H1 (cell line): ENCODE data around the gene CGB2. TPM values are rescaled to one million over a fixed set of nuclear protein-coding genes. Genes with fewer than 3 reads are reported as not detected.

Experiments used
- CTCF ChIA-PET: fragments of 300-600 bp; sonication (Branson Sonifier 250); formaldehyde crosslinking; loops from one replicate; lab custom pipeline; 2021; ENCODE audit not compliant: partially characterized antibody; lab: Charles Lee
- POLR2A ChIA-PET: fragments of 300-600 bp; sonication (Branson Sonifier 250); formaldehyde crosslinking; loops from one replicate; lab custom pipeline; 2021; ENCODE audit warnings: inconsistent platforms; ENCODE audit not compliant: partially characterized antibody; lab: Charles Lee
- DNase-seq, 2 experiments: peaks; one replicate each; pipeline versions ENCODE4 v3.0.0 to v3.0.0-alpha.2; 2010 to 2022; ENCODE audit warnings: low spot score in 2 of 2, low read depth in 1 of 2, mixed read lengths in 1 of 2
- FAIRE-seq: peaks from 2 replicates; lab custom pipeline; 2011; peaks lifted over from hg19 to GRCh38; lab: Jason Lieb, UNC
- H2AFZ ChIP-seq: 2 replicates; pipeline ENCODE4 v1.8.1; 2012; ENCODE audit warnings: low read length, inconsistent platforms
- H2AK5ac ChIP-seq: 2 replicates; pipeline ENCODE4 v1.6.1; 2013; ENCODE audit warnings: low read depth, low read length
- H2BK120ac ChIP-seq: replicated peaks from 2 replicates; pipeline ENCODE3; 2013; ENCODE audit warnings: low read depth, low read length, inconsistent platforms
- H2BK12ac ChIP-seq: 2 replicates; pipeline ENCODE4 v1.6.1; 2013; ENCODE audit warnings: low read depth, low read length
- H2BK15ac ChIP-seq: 2 replicates; pipeline ENCODE4 v1.6.1; 2013; ENCODE audit warnings: low read length
- H2BK20ac ChIP-seq: 2 replicates; pipeline ENCODE4 v1.6.1; 2013; ENCODE audit warnings: low read length
- H2BK5ac ChIP-seq: 2 replicates; pipeline ENCODE4 v1.6.1; 2013; ENCODE audit warnings: low read depth, low read length
- H3K14ac ChIP-seq: 2 replicates; pipeline ENCODE4 v1.6.1; 2013; ENCODE audit warnings: inconsistent platforms; ENCODE audit not compliant: insufficient read length
- H3K18ac ChIP-seq: 2 replicates; pipeline ENCODE4 v1.6.1; 2013; ENCODE audit warnings: low read length; ENCODE audit errors: extremely low read depth
- H3K23ac ChIP-seq: 2 replicates; pipeline ENCODE4 v1.6.1; 2013; ENCODE audit warnings: inconsistent platforms; ENCODE audit not compliant: insufficient read length
- H3K23me2 ChIP-seq: 2 replicates; pipeline ENCODE4 v1.6.1; 2013; ENCODE audit warnings: low read depth, low read length
- H3K27ac ChIP-seq: 2 replicates; pipeline ENCODE4 v1.6.1; 2011; ENCODE audit warnings: low read depth, low read length, inconsistent platforms
- H3K27me3 ChIP-seq, 4 experiments: replicated peaks in 1 of 4; 1 replicate in 1 of 4; 2 replicates in 3 of 4; pipeline versions ENCODE4 v1.6.1 to v1.8.1; 2011 to 2013; ENCODE audit warnings: low read length in 3 of 4, mild to moderate bottlenecking in 3 of 4, inconsistent platforms in 2 of 4, mixed read lengths in 2 of 4, moderate library complexity in 1 of 4; ENCODE audit not compliant: control insufficient read depth in 3 of 4, insufficient read depth in 3 of 4; ENCODE audit errors: extremely low read depth in 1 of 4
- H3K36me3 ChIP-seq, 4 experiments: 2 replicates each; pipeline versions ENCODE4 v1.6.1 to v1.8.1; 2011 to 2013; ENCODE audit warnings: mild to moderate bottlenecking in 4 of 4, low read length in 3 of 4, moderate library complexity in 2 of 4, control low read depth in 1 of 4, inconsistent platforms in 1 of 4; ENCODE audit not compliant: insufficient read depth in 4 of 4, control insufficient read depth in 2 of 4
- H3K4ac ChIP-seq: replicated peaks from 2 replicates; pipeline ENCODE3; 2013; ENCODE audit warnings: low read length, low read depth, mixed read lengths, inconsistent platforms; ENCODE audit not compliant: insufficient read length
- H3K4me1 ChIP-seq, 4 experiments: replicated peaks in 1 of 4; 1 replicate in 1 of 4; 2 replicates in 3 of 4; pipeline versions ENCODE4 v1.6.1 to v1.8.1; 2011 to 2013; ENCODE audit warnings: low read length in 3 of 4, inconsistent platforms in 2 of 4, mixed read lengths in 1 of 4; ENCODE audit not compliant: insufficient read depth in 4 of 4, control insufficient read depth in 3 of 4
- H3K4me2 ChIP-seq, 2 experiments: 2 replicates each; pipeline versions ENCODE4 v1.6.1 to v1.8.1; 2011 to 2013; ENCODE audit warnings: low read depth in 2 of 2, low read length in 2 of 2, control low read depth in 1 of 2, inconsistent platforms in 1 of 2, mild to moderate bottlenecking in 1 of 2; ENCODE audit not compliant: insufficient read depth in 1 of 2
- H3K4me3 ChIP-seq, 4 experiments: fragments of 200-600, 300-600 bp in 1 of 4; sonication (generic), shearing (Covaris generic), sonication (Bioruptor Twin) in 1 of 4; 2 replicates each; pipeline versions ENCODE4 v1.5.1 to v1.8.1; 2011 to 2016; ENCODE audit warnings: low read length in 4 of 4, low read depth in 3 of 4, control low read depth in 2 of 4, inconsistent platforms in 2 of 4, mild to moderate bottlenecking in 2 of 4, mixed read lengths in 1 of 4, moderate library complexity in 1 of 4; ENCODE audit not compliant: insufficient read depth in 2 of 4; ENCODE audit errors: extremely low read depth in 1 of 4
- H3K56ac ChIP-seq: replicated peaks from 2 replicates; pipeline ENCODE3; 2013; ENCODE audit warnings: low read depth, mild to moderate bottlenecking, mixed read lengths, low read length, inconsistent platforms; ENCODE audit not compliant: insufficient read length
- H3K79me1 ChIP-seq: 2 replicates; pipeline ENCODE4 v1.6.1; 2013; ENCODE audit warnings: low read depth, low read length, control low read depth
- H3K79me2 ChIP-seq, 2 experiments: 2 replicates each; pipeline versions ENCODE4 v1.6.1 to v1.8.1; 2012 to 2013; ENCODE audit warnings: low read length in 2 of 2, mild to moderate bottlenecking in 2 of 2, inconsistent platforms in 1 of 2; ENCODE audit not compliant: insufficient read depth in 2 of 2, control insufficient read depth in 1 of 2
- H3K9ac ChIP-seq, 4 experiments: replicated peaks in 1 of 4; 1 replicate in 1 of 4; 2 replicates in 3 of 4; pipeline versions ENCODE4 v1.6.1 to v1.8.1; 2011 to 2013; ENCODE audit warnings: low read depth in 3 of 4, low read length in 3 of 4, control low read depth in 2 of 4, mild to moderate bottlenecking in 2 of 4, moderate library complexity in 2 of 4, inconsistent platforms in 1 of 4; ENCODE audit errors: extremely low read depth in 1 of 4
- H3K9me3 ChIP-seq, 2 experiments: 2 replicates each; pipeline versions ENCODE4 v1.6.1 to v1.8.1; 2012 to 2013; ENCODE audit warnings: mild to moderate bottlenecking in 2 of 2, moderate library complexity in 2 of 2, control low read depth in 1 of 2, inconsistent platforms in 1 of 2, low read depth in 1 of 2, low read length in 1 of 2, mixed read lengths in 1 of 2; ENCODE audit not compliant: insufficient read depth in 2 of 2
- H4K20me1 ChIP-seq, 2 experiments: replicated peaks in 1 of 2; 2 replicates each; pipeline versions ENCODE3 to v1.8.1; 2011 to 2013; ENCODE audit warnings: inconsistent platforms in 2 of 2, low read length in 2 of 2, mild to moderate bottlenecking in 1 of 2; ENCODE audit not compliant: insufficient read depth in 2 of 2, control insufficient read depth in 1 of 2
- H4K5ac ChIP-seq: 2 replicates; pipeline ENCODE4 v1.6.1; 2013; ENCODE audit warnings: low read length, low read depth, mixed read lengths, inconsistent platforms; ENCODE audit not compliant: insufficient read length
- H4K8ac ChIP-seq: 2 replicates; pipeline ENCODE4 v1.8.0; 2013; ENCODE audit warnings: mild to moderate bottlenecking, moderate library complexity, low read length, inconsistent platforms; ENCODE audit not compliant: insufficient read depth; ENCODE audit errors: extremely low read depth
- H4K91ac ChIP-seq: replicated peaks from 2 replicates; pipeline ENCODE3; 2013; ENCODE audit warnings: low read length, mixed read lengths, inconsistent platforms; ENCODE audit not compliant: insufficient read length
- WGBS, 2 experiments: shearing (Covaris generic) in 1 of 2; methylation state at CpG; one replicate each; pipeline versions ENCODE4 v1.1.6 to v1.1.7; 2013 to 2015; ENCODE audit warnings: low lambda C conversion rate in 2 of 2, mixed read lengths in 2 of 2, inconsistent platforms in 1 of 2, low coverage in 1 of 2, missing lambda C conversion rate in 1 of 2; ENCODE audit not compliant: insufficient replicate concordance in 2 of 2, insufficient coverage in 1 of 2, insufficient read length in 1 of 2; ENCODE audit errors: extremely low coverage in 1 of 2, missing lambda C conversion rate in 1 of 2; 5-methylcytosine and 5-hydroxymethylcytosine counted together
- polyA plus RNA-seq, 7 experiments: library from polyadenylated mRNA; depleted of rRNA in 3 of 7; stranded (reverse) in 5 of 7; unstranded in 2 of 7; fragments of >200 nt in 5 of 7; fragments of 200-250 nt in 2 of 7; gene quantifications; 1 replicate in 5 of 7; 2 replicates in 1 of 7; 4 replicates in 1 of 7; pipeline versions ENCODE4 v1.2.1 to v1.2.3, GENCODE V29; 2011 to 2013; ENCODE audit warnings: missing spikeins in 2 of 7, mixed read lengths in 2 of 7
- total RNA-seq: library from RNA; stranded (reverse); fragmentation: NEBNext Ultra II Directional; extraction: Animal tissue kit (Norgen Biotek cat#: 25700); gene quantifications from 2 replicates; pipeline ENCODE4 v1.2.1, GENCODE V29; 2021
- TF ChIP-seq, protein P1 (sequence below): IDR thresholded peaks from 2 replicates; pipeline ENCODE4 v1.6.1; 2012; ENCODE audit warnings: inconsistent platforms

Gene CGB2
- total and polyA plus RNA-seq, 2 of the 8 experiments (the other 6 are each of a cell fraction or from before 2014, with no cell fraction given): 0.71 to 3.2 TPM

DNA sequence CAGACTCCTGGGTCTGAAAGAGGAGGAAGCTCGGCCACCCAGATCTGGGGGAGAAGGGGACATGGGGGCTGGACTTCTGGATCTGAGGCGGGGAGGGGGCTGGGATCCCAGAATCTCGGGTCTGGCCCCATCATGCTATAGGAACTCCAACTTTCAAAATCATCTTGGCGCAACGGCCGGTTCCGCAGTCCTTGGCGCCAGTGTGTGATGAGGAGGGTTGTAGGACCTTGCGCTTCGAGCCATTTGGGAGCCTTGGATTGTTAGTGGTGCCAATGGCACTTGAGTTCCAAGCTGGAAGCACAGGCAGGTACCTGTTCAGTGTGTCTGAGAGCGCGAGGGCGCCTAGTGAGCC, 37.7 kb upstream of the CGB2 start:
- H3K23me2 ChIP-seq: peaks cover 8% of the 10 kb centered on the region; the same call in 1 of the 2 replicates
- H3K27ac ChIP-seq: peak overlapping the region; percentile 28; the same call in 1 of the 2 replicates
- TF ChIP-seq, protein P1, sequence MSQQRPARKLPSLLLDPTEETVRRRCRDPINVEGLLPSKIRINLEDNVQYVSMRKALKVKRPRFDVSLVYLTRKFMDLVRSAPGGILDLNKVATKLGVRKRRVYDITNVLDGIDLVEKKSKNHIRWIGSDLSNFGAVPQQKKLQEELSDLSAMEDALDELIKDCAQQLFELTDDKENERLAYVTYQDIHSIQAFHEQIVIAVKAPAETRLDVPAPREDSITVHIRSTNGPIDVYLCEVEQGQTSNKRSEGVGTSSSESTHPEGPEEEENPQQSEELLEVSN: no peak

More for the DNA sequence above, 37.7 kb upstream of the CGB2 start:
- Histone ChIP-seq H3K4me2 (peak overlapping the region; percentile 91 to 97), H3K9ac (peak overlapping the region; percentile 31 to 90 (median 74)), H3K23ac (no peak overlapping the region), H4K5ac (peak overlapping the region; percentile 29), H3K14ac (no peak overlapping the region), H2BK5ac (no peak overlapping the region), H4K8ac (no peak overlapping the region; the same call in 1 of the 2 replicates), H2BK120ac (no peak overlapping the region), H3K18ac (no peak overlapping the region), H3K4me3 (peak overlapping the region; percentile 74 to 97 (median 92)), H3K4me1 (peaks cover 0 to 3% (median 0%) of the 10 kb centered on the region in 4 experiments; a peak in 2 of 7 replicates), H2AFZ (no peak overlapping the region), H2AK5ac (no peak overlapping the region), H3K79me1 (peaks cover 15% of the 10 kb centered on the region), H3K36me3 (peaks cover 0 to 6% (median 0%) of the 10 kb centered on the region in 4 experiments; a peak in 1 of 8 replicates), H3K9me3 (no peaks in the 10 kb centered on the region), H3K56ac (no peak overlapping the region), H2BK20ac (no peak overlapping the region), H3K27me3 (no peaks in the 10 kb centered on the region), H3K79me2 (peaks cover 11 to 33% of the 10 kb centered on the region in 2 experiments; a peak in 3 of 4 replicates), H2BK12ac (no peak overlapping the region), H3K4ac (no peak overlapping the region), H4K91ac (no peak overlapping the region), H2BK15ac (no peak overlapping the region), H4K20me1 (peaks cover under 1 to 12% of the 10 kb centered on the region in 2 experiments)
- ChIA-PET CTCF (interaction anchor here (0.6 to 2.6 kb wide), 25 partner anchors 15 to 289 kb away, joined by 3 to 19 read pairs (median 3); partner anchors contain the start of gene NUCB1), POLR2A (interaction anchor here (0.6 to 4.4 kb wide), 11 partner anchors 17 to 925 kb away, joined by 3 to 37 read pairs (median 3); partner anchors contain the start of genes FTL and PPP1R15A)
- WGBS, 2 experiments: 8% methylated on average over 12 of the region's 13 CpGs; no CpG with 5 or more reads in 1 of the 2 experiments
- DNase-seq (no peak), FAIRE-seq (no peak)
